Activated B cell treated with CpG ODN at 0.5 μM for 24 hours (primary cell): ENCODE results near the gene LHFPL2. TPM values are rescaled to one million over a fixed set of nuclear protein-coding genes. Genes with fewer than 3 reads are reported as not detected.
"Not testable (repeated sequence)": the region's sequence is repeated elsewhere in the genome, so short reads cannot be mapped to it uniquely, and the experiment has no call there.

Source experiments
- ATAC-seq: fragments of 200-7000 bp; cut with Tn5 transposase; one replicate; pipeline ENCODE4 v1.10.0; 2021; ENCODE audit warnings: low read depth, mild to moderate bottlenecking, moderate library complexity
- CTCF ChIA-PET: fragments of 350-600 bp; sonication (Branson Sonifier 250); formaldehyde crosslinking; loops from one replicate; lab custom pipeline; 2021; ENCODE audit warnings: antibody characterized with exemption; lab: Charles Lee
- POLR2A ChIA-PET: fragments of 350-600 bp; sonication (Branson Sonifier 250); formaldehyde crosslinking; loops from one replicate; lab custom pipeline; 2021; ENCODE audit warnings: antibody characterized with exemption; lab: Charles Lee
- DNase-seq: peaks from one replicate; pipeline ENCODE4 v3.0.0; 2022
- H3K27ac Mint-ChIP-seq: one replicate; pipeline ENCODE4 v1.8.0; 2020; ENCODE audit warnings: mixed read lengths
- H3K27me3 Mint-ChIP-seq: one replicate; pipeline ENCODE4 v1.8.0; 2021; ENCODE audit warnings: mixed read lengths
- H3K36me3 Mint-ChIP-seq: one replicate; pipeline ENCODE4 v1.8.0; 2021; ENCODE audit warnings: low read depth, mixed read lengths
- H3K4me1 Mint-ChIP-seq: one replicate; pipeline ENCODE4 v1.8.0; 2021; ENCODE audit warnings: mixed read lengths
- H3K4me3 Mint-ChIP-seq: one replicate; pipeline ENCODE4 v1.8.0; 2020; ENCODE audit warnings: mild to moderate bottlenecking, mixed read lengths
- H3K9me3 Mint-ChIP-seq: one replicate; pipeline ENCODE4 v1.8.0; 2020; ENCODE audit warnings: mixed read lengths
- CTCF ChIP-seq: fragments of 200-600 bp; IDR thresholded peaks from one replicate; pipeline ENCODE4 v1.8.0; 2022; ENCODE audit warnings: antibody characterized with exemption, mild to moderate bottlenecking
- intact Hi-C: fragments of 100-400 bp; cut with micrococcal nuclease; formaldehyde crosslinking; loops from one replicate; pipeline ENCODE4 v1.15.1; 2024
- total RNA-seq: library from RNA; stranded (reverse); gene quantifications from 2 replicates; pipeline ENCODE4 v1.2.3, GENCODE V29; 2022

The LHFPL2 gene
- total RNA-seq, 1 donor from 2014 or later, result 12.0 TPM

- TF ChIP-seq CTCF, result no peak
- Mint-ChIP-seq H3K9me3 (peaks cover 4% of the 10 kb centered on the region), H3K4me1 (peaks cover 6% of the 10 kb centered on the region), H3K27me3 (no peaks in the 10 kb centered on the region), H3K27ac (no peak overlapping the region), H3K36me3 (no peaks in the 10 kb centered on the region), H3K4me3 (no peak overlapping the region)
- POLR2A ChIA-PET, result no interaction called here
- no peak for ATAC-seq
- no peak for DNase-seq
- CTCF ChIA-PET, result no interaction called here
- intact Hi-C loops, result no loop called here
Observed at GRCh38 chr5:78690253-78690972, 41.8 kb upstream of the LHFPL2 start.

DNA sequence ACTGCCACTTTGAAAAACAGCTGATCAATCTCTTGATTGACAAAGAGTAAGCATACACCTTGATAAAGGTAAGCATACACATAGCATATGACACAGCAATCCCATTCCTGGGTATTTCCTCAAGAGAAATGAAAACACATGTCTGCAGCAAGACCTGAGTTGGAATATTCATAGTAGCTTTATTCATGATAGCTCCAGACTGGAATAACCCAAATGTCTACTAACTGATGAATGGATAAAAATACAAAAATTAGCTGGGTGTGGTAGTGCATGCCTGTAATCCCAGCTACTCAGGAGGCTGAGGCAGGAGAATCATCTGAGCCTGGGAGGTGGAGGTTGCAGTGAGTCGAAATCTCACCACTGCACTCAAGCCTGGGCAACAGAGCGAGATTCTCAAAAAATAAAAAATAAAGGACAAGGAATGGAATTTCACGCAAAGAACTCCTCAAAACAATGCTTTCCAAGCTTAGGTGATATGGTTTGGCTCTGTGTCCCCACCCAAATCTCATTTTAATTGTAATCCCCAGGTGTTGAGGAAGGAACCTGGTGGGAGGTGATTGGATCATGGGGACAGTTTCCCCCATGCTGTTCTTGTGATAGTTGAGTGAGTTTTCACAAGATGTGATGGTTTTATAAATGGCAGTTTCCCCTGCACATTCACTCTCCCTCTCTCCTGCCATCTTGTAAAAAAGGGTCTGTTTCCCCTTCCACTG, 41.1 kb upstream of the LHFPL2 start:
- no peak for ATAC-seq
- ChIA-PET POLR2A (interaction anchor here (0.7 kb wide), 1 partner anchor 97 kb away, joined by 5 read pairs; no protein-coding TSS in a partner anchor), CTCF (no interaction called here)
- H3K27ac Mint-ChIP-seq, result no peak overlapping the region
- peaks cover 4% of the 10 kb centered on the region for H3K9me3 Mint-ChIP-seq
- H3K4me1 Mint-ChIP-seq, result peaks cover 6% of the 10 kb centered on the region
- no peaks in the 10 kb centered on the region for H3K27me3 Mint-ChIP-seq
- no peak for DNase-seq
- H3K4me3 Mint-ChIP-seq, result no peak overlapping the region
- H3K36me3 Mint-ChIP-seq, result no peaks in the 10 kb centered on the region
- intact Hi-C loops, result no loop called here
- TF ChIP-seq CTCF, result no peak

DNA sequence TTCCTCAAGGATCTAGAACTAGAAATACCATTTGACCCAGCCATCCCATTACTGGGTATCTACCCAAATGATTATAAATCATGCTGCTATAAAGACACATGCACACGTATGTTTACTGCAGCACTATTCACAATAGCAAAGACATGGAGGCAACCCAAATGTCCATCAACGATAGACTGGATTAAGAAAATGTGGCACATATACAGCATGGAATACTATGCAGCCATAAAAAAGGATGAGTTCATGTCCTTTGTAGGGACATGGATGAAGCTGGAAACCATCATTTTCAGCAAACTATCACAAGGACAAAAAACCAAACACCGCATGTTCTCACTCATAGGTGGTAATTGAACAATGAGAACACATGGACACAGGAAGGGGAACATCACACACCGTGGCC, 38.9 kb upstream of the LHFPL2 start:
- H3K27me3 Mint-ChIP-seq, ATAC-seq: not testable (repeated sequence)

DNA sequence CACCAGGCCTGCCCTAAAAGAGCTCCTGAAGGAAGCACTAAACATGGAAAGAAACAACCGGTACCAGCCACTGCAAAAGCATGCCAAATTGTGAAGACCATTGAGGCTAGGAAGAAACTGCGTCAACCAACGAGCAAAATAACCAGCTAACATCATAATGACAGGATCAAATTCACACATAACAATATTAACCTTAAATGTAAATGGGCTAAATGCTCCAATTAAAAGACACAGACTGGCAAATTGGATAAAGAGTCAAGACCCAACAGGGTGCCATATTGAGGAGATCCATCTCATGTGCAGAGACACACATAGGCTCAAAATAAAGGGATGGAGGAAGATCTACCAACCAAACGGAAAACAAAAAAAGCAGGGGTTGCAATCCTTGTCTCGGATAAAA, 35.3 kb upstream of the LHFPL2 start:
- ATAC-seq, H3K27me3 Mint-ChIP-seq, DNase-seq, H3K36me3 Mint-ChIP-seq, H3K9me3 Mint-ChIP-seq, H3K4me3 Mint-ChIP-seq, H3K4me1 Mint-ChIP-seq, POLR2A ChIA-PET, H3K27ac Mint-ChIP-seq, CTCF ChIA-PET, intact Hi-C loops: not testable (repeated sequence)

More for the DNA sequence above, 38.9 kb upstream of the LHFPL2 start:
- DNase-seq, H3K36me3 Mint-ChIP-seq, H3K9me3 Mint-ChIP-seq, H3K27ac Mint-ChIP-seq, CTCF ChIA-PET, intact Hi-C loops, H3K4me1 Mint-ChIP-seq, POLR2A ChIA-PET, H3K4me3 Mint-ChIP-seq: not testable (repeated sequence)

- Mint-ChIP-seq H3K4me1 (no peaks in the 10 kb centered on the region), H3K36me3 (no peaks in the 10 kb centered on the region), H3K9me3 (no peaks in the 10 kb centered on the region), H3K27me3 (no peaks in the 10 kb centered on the region), H3K4me3 (no peak overlapping the region), H3K27ac (no peak overlapping the region)
- POLR2A ChIA-PET, result no interaction called here
- no peak for TF ChIP-seq CTCF
- CTCF ChIA-PET, result no interaction called here
- intact Hi-C loops, result loop anchor here (2.0 kb wide), 1 partner anchor 13 kb away; no protein-coding TSS in a partner anchor
- no peak for DNase-seq
- no peak for ATAC-seq
Observed at GRCh38 chr5:78679905-78680304, 31.3 kb upstream of the LHFPL2 start.
